ENCODE data around the gene SLC25A18.

Gene SLC25A18

GRCh38 chr22:17589810-17590375 is 26.6 kb downstream of the SLC25A18 start:
- no peak for TF ChIP-seq CTCF (IDR thresholded peaks at IDR 0.05; ENCODE audit: poor library complexity, severe bottlenecking)
- Histone ChIP-seq H3K9me3 (ENCODE audit: severe bottlenecking) (no peaks in the 10 kb centered on the region), H3K27me3 (ENCODE audit: insufficient read depth, poor library complexity, severe bottlenecking) (no peaks in the 10 kb centered on the region), H3K36me3 (ENCODE audit: low read depth) (peaks cover 38% of the 10 kb centered on the region), H3K4me3 (ENCODE audit: severe bottlenecking) (no peak overlapping the region), H3K4me1 (ENCODE audit: insufficient read depth, poor library complexity, severe bottlenecking) (no peaks in the 10 kb centered on the region), H3K27ac (ENCODE audit: poor library complexity, severe bottlenecking) (no peak overlapping the region)
- ATAC-seq (ENCODE audit: low read depth) (no peak), DNase-seq (ENCODE audit: low spot score) (no peak)

GRCh38 chr22:17590586-17590985 is 27.3 kb downstream of the SLC25A18 start:
- no peaks in the 10 kb centered on the region for H3K27me3 ChIP-seq (ENCODE audit: insufficient read depth, poor library complexity, severe bottlenecking)
- no peak overlapping the region for H3K4me3 ChIP-seq (ENCODE audit: severe bottlenecking)
- H3K27ac ChIP-seq (ENCODE audit: poor library complexity, severe bottlenecking): no peak overlapping the region
- peaks cover 45% of the 10 kb centered on the region for H3K36me3 ChIP-seq (ENCODE audit: low read depth)
- no peaks in the 10 kb centered on the region for H3K9me3 ChIP-seq (ENCODE audit: severe bottlenecking)
- ATAC-seq (ENCODE audit: low read depth): no peak
- no peaks in the 10 kb centered on the region for H3K4me1 ChIP-seq (ENCODE audit: insufficient read depth, poor library complexity, severe bottlenecking)
- DNase-seq (ENCODE audit: low spot score): no peak
- no peak for TF ChIP-seq CTCF (IDR thresholded peaks at IDR 0.05; ENCODE audit: poor library complexity, severe bottlenecking)

GRCh38 chr22:17592201-17592600 is 28.9 kb downstream of the SLC25A18 start:
- no peak for ATAC-seq (ENCODE audit: low read depth)
- DNase-seq (ENCODE audit: low spot score): no peak
- no peaks in the 10 kb centered on the region for H3K4me1 ChIP-seq (ENCODE audit: insufficient read depth, poor library complexity, severe bottlenecking)
- H3K36me3 ChIP-seq (ENCODE audit: low read depth): peaks cover 60% of the 10 kb centered on the region
- no peak for TF ChIP-seq CTCF (IDR thresholded peaks at IDR 0.05; ENCODE audit: poor library complexity, severe bottlenecking)
- no peaks in the 10 kb centered on the region for H3K27me3 ChIP-seq (ENCODE audit: insufficient read depth, poor library complexity, severe bottlenecking)
- H3K4me3 ChIP-seq (ENCODE audit: severe bottlenecking): no peak overlapping the region
- H3K9me3 ChIP-seq (ENCODE audit: severe bottlenecking): no peaks in the 10 kb centered on the region
- no peak overlapping the region for H3K27ac ChIP-seq (ENCODE audit: poor library complexity, severe bottlenecking)

GRCh38 chr22:17596226-17596625 is 32.9 kb downstream of the SLC25A18 start:
- no peak for TF ChIP-seq CTCF (IDR thresholded peaks at IDR 0.05; ENCODE audit: poor library complexity, severe bottlenecking)
- Histone ChIP-seq H3K4me1 (ENCODE audit: insufficient read depth, poor library complexity, severe bottlenecking) (no peaks in the 10 kb centered on the region), H3K27me3 (ENCODE audit: insufficient read depth, poor library complexity, severe bottlenecking) (no peaks in the 10 kb centered on the region), H3K9me3 (ENCODE audit: severe bottlenecking) (no peaks in the 10 kb centered on the region), H3K36me3 (ENCODE audit: low read depth) (peaks cover 87% of the 10 kb centered on the region), H3K4me3 (ENCODE audit: severe bottlenecking) (no peak overlapping the region), H3K27ac (ENCODE audit: poor library complexity, severe bottlenecking) (no peak overlapping the region)
- ATAC-seq (ENCODE audit: low read depth) (no peak), DNase-seq (ENCODE audit: low spot score) (no peak)

- no peak for TF ChIP-seq CTCF (IDR thresholded peaks at IDR 0.05; ENCODE audit: poor library complexity, severe bottlenecking)
- Histone ChIP-seq H3K27me3 (ENCODE audit: insufficient read depth, poor library complexity, severe bottlenecking) (no peaks in the 10 kb centered on the region), H3K27ac (ENCODE audit: poor library complexity, severe bottlenecking) (no peak overlapping the region), H3K4me3 (ENCODE audit: severe bottlenecking) (no peak overlapping the region), H3K4me1 (ENCODE audit: insufficient read depth, poor library complexity, severe bottlenecking) (no peaks in the 10 kb centered on the region), H3K9me3 (ENCODE audit: severe bottlenecking) (no peaks in the 10 kb centered on the region), H3K36me3 (ENCODE audit: low read depth) (peaks cover 80% of the 10 kb centered on the region)
- DNase-seq (ENCODE audit: low spot score) (no peak), ATAC-seq (ENCODE audit: low read depth) (no peak)
These were observed 33.9 kb downstream of the SLC25A18 start for GRCh38 chr22:17597217-17597616.

All from RWPE2 (cell line).